ENCODE data around the gene AVP.

The AVP gene

GRCh38 chr20:3051385-3052019, 33.0 kb downstream of the AVP start:
- DNase-seq (ENCODE audit: low read depth in 2 of 3, low spot score in 2 of 3): no peak

GRCh38 chr20:3047486-3048419, 36.8 kb downstream of the AVP start:
- DNase-seq (ENCODE audit: low read depth in 2 of 3, low spot score in 2 of 3): no peak

- DNase-seq (ENCODE audit: low read depth in 2 of 3, low spot score in 2 of 3): no peak
Measured at GRCh38 chr20:3046677-3047462, 37.7 kb downstream of the AVP start.

- DNase-seq (ENCODE audit: low read depth in 2 of 3, low spot score in 2 of 3): peak; percentile 70 to 76 (median 71)
Measured at GRCh38 chr20:3045816-3046676, 38.5 kb downstream of the AVP start, which contains the start of gene MRPS26. Gene MRPS26, plus strand, starts transcription at chr20:3046052. Its CDS starts 17 bp downstream, at chr20:3046069.

GRCh38 chr20:3045042-3045815, 39.3 kb downstream of the AVP start:
- peak in 1 of 3 experiments; percentile 62 for DNase-seq (ENCODE audit: low read depth in 2 of 3, low spot score in 2 of 3)

- no peak for DNase-seq (ENCODE audit: low read depth in 2 of 3, low spot score in 2 of 3)
Measured at GRCh38 chr20:3044336-3044965, 40.1 kb downstream of the AVP start.

- no peak for DNase-seq (ENCODE audit: low read depth in 2 of 3, low spot score in 2 of 3)
Measured at GRCh38 chr20:3043322-3043721, 41.2 kb downstream of the AVP start, which contains the start of gene GNRH2. Gene GNRH2, plus strand, starts transcription at chr20:3043622. Its CDS starts 793 bp downstream, at chr20:3044415.

- no peak for DNase-seq (ENCODE audit: low read depth in 2 of 3, low spot score in 2 of 3)
Measured at GRCh38 chr20:3042625-3043024, 41.9 kb downstream of the AVP start.

GRCh38 chr20:3041854-3042409, 42.6 kb downstream of the AVP start:
- no peak for DNase-seq (ENCODE audit: low read depth in 2 of 3, low spot score in 2 of 3)

GRCh38 chr20:3040086-3040485, 44.4 kb downstream of the AVP start:
- no peak for DNase-seq (ENCODE audit: low read depth in 2 of 3, low spot score in 2 of 3)

GRCh38 chr20:3039426-3039825, 45.1 kb downstream of the AVP start:
- no peak for DNase-seq (ENCODE audit: low read depth in 2 of 3, low spot score in 2 of 3)

GRCh38 chr20:3038454-3038853, 46.1 kb downstream of the AVP start:
- no peak for DNase-seq (ENCODE audit: low read depth in 2 of 3, low spot score in 2 of 3)

- no peak for DNase-seq (ENCODE audit: low read depth in 2 of 3, low spot score in 2 of 3)
Measured at GRCh38 chr20:3037654-3038053, 46.9 kb downstream of the AVP start.

GRCh38 chr20:3032624-3033023, 51.9 kb downstream of the AVP start:
- DNase-seq (ENCODE audit: low read depth in 2 of 3, low spot score in 2 of 3): no peak

All from activated CD8-positive, alpha-beta memory T cell treated with anti-CD3 and anti-CD28 coated beads for 48 hours (primary cell).